NB4 (cell line): Measurements from ENCODE around the gene ANKRD37.

Experiments used
- CTCF ChIP-seq: IDR thresholded peaks from one replicate; pipeline ENCODE4 v1.5.1; 2012; ENCODE audit warnings: low read depth, low read length
- MYC ChIP-seq: IDR thresholded peaks from 2 replicates; pipeline ENCODE4 v1.6.1; 2011; ENCODE audit warnings: low read depth, low read length
- POLR2A ChIP-seq: IDR thresholded peaks from 2 replicates; pipeline ENCODE4 v1.6.1; 2011; ENCODE audit warnings: mild to moderate bottlenecking; ENCODE audit not compliant: insufficient read length; ENCODE audit errors: extremely low read depth

GRCh38 chr4:185352741-185353140 is 43.9 kb upstream of the ANKRD37 start:
- no peak for TF ChIP-seq CTCF
- no peak for TF ChIP-seq POLR2A
- no peak for TF ChIP-seq MYC
